Subcutaneous adipose tissue (tissue), 4 donors: Measurements from ENCODE around the gene FECH. TPM values are rescaled to one million over a fixed set of nuclear protein-coding genes. Genes with fewer than 3 reads are reported as not detected.

Experiments
- total RNA-seq, 4 donors: library from RNA; depleted of rRNA; stranded (reverse); fragments of >200 nt; gene quantifications; one replicate each; pipeline ENCODE4 v1.1.0, GENCODE V29; 2016
- TF ChIP-seq, protein P1 (sequence below): fragments of 450-650 bp; IDR thresholded peaks from one replicate; pipeline ENCODE4 v1.5.1; 2016; ENCODE audit warnings: low read depth, mild to moderate bottlenecking, control low read depth, antibody characterized with exemption, moderate library complexity

FECH gene
- total RNA-seq, 4 donors from 2014 or later = 26.0 to 58.8 (median 37.8) TPM

DNA sequence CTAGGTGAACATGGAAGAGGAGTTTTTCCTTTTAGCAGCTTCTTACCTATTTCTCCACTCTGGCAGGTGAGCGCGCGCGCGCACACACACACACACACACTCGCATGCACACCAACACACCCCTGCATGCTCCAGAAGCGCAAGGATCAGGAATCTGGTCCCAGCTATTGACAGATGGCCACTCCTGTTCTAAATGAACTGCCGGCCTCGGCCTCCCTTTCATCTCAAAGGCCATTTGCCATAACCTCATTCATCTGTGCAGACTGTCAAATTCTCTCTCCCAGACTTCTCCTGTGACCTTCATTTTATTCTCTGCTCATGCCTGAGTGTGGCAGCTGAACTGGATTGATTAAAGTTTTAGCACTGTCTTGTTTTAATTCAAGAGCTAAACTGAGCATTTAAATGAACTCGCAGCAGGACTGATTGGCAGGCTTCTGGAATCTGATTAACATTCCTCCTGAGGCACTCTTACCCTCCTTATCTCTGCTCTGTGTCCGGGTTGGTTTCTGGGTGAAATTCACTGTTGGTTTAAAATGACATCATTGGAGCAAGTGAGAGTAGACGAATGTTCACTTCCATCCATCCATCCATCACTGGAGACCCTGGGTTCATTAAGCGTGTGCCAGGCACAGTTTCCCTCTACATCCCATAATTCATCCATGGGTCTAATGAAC lies 58.8 kb downstream of the FECH start:
- TF ChIP-seq, protein P1, sequence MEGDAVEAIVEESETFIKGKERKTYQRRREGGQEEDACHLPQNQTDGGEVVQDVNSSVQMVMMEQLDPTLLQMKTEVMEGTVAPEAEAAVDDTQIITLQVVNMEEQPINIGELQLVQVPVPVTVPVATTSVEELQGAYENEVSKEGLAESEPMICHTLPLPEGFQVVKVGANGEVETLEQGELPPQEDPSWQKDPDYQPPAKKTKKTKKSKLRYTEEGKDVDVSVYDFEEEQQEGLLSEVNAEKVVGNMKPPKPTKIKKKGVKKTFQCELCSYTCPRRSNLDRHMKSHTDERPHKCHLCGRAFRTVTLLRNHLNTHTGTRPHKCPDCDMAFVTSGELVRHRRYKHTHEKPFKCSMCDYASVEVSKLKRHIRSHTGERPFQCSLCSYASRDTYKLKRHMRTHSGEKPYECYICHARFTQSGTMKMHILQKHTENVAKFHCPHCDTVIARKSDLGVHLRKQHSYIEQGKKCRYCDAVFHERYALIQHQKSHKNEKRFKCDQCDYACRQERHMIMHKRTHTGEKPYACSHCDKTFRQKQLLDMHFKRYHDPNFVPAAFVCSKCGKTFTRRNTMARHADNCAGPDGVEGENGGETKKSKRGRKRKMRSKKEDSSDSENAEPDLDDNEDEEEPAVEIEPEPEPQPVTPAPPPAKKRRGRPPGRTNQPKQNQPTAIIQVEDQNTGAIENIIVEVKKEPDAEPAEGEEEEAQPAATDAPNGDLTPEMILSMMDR = no peak

GRCh38 chr18:57523171-57523956 lies 63.1 kb downstream of the FECH start:
- TF ChIP-seq, protein P1 = no peak

- TF ChIP-seq, protein P1 = no peak
Measured at GRCh38 chr18:57519668-57520424, 66.7 kb downstream of the FECH start.

DNA sequence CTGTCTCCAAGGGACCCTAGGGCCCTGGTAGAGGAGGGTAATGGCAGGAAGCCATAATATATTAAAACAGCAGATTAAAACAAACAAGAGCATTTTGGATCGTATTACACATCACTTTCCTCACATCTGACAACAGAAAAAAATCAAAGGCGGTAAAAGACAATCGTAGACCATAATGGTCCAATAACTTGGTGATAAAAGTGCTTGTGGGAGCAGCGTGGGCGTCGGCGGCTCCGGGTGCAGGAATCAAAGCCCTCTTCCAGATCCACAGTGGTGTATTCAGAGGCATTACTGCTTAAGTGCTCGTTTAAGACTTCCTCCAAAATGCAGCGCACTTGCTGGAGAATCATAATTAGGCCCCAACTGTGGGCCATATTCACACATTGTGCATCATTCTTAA lies 68.0 kb downstream of the FECH start:
- TF ChIP-seq, protein P1 = no peak

GRCh38 chr18:57516056-57516455 lies 70.4 kb downstream of the FECH start:
- TF ChIP-seq, protein P1 = no peak

DNA sequence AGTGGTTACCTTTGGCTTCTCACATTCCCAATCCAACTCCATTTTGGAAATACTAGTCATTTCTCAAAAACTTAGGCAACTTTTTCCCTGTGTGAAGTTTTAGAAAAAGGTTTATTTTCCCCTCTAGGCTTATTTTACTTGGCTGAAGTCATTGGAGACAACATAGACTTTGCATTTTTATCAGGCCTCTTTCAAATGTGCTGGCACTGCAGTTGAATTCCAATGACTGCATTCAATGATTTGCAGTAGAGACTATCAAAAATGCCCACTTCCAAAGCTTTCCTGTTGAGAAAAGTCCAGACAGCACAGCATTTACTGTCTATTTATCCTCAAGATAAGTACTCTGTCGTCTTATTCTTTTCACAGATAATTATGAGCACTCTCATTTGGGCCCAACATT lies 81.3 kb downstream of the FECH start:
- TF ChIP-seq, protein P1 = no peak

- TF ChIP-seq, protein P1 = no peak
Measured at GRCh38 chr18:57502624-57503023, 83.9 kb downstream of the FECH start.
